ENCODE data around the gene NOXRED1. TPM values are rescaled to one million over a fixed set of nuclear protein-coding genes. Genes with fewer than 3 reads are reported as not detected.
"Not testable (repeated sequence)": the region's sequence is repeated elsewhere in the genome, so short reads cannot be mapped to it uniquely, and the experiment has no call there.

NOXRED1 gene
- total RNA-seq, 6 experiments from 2014 or later, result 0.09 to 0.33 (median 0.25) TPM; not detected in 3

GRCh38 chr14:77421201-77421600, 2.1 kb downstream of the NOXRED1 start:
- H3K9me3 Mint-ChIP-seq, result peaks cover 16% of the 10 kb centered on the region
- peaks cover 12% of the 10 kb centered on the region for H3K4me1 Mint-ChIP-seq (ENCODE audit: low read depth)
- TF ChIP-seq, protein P1, sequence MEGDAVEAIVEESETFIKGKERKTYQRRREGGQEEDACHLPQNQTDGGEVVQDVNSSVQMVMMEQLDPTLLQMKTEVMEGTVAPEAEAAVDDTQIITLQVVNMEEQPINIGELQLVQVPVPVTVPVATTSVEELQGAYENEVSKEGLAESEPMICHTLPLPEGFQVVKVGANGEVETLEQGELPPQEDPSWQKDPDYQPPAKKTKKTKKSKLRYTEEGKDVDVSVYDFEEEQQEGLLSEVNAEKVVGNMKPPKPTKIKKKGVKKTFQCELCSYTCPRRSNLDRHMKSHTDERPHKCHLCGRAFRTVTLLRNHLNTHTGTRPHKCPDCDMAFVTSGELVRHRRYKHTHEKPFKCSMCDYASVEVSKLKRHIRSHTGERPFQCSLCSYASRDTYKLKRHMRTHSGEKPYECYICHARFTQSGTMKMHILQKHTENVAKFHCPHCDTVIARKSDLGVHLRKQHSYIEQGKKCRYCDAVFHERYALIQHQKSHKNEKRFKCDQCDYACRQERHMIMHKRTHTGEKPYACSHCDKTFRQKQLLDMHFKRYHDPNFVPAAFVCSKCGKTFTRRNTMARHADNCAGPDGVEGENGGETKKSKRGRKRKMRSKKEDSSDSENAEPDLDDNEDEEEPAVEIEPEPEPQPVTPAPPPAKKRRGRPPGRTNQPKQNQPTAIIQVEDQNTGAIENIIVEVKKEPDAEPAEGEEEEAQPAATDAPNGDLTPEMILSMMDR (IDR thresholded peaks at IDR 0.05), result no peak
- no peak overlapping the region for H3K4me3 Mint-ChIP-seq
- DNase-seq, result peak; percentile 6
- no peaks in the 10 kb centered on the region for H3K27me3 Mint-ChIP-seq (ENCODE audit: insufficient read depth)
- peaks cover 30% of the 10 kb centered on the region for H3K36me3 Mint-ChIP-seq (ENCODE audit: low read depth)
- H3K27ac Mint-ChIP-seq, result peak overlapping the region; percentile 32; the same call in 1 of the 2 replicates

GRCh38 chr14:77416836-77417235, 6.5 kb downstream of the NOXRED1 start:
- Mint-ChIP-seq H3K27me3 (ENCODE audit: insufficient read depth) (no peaks in the 10 kb centered on the region; the same call in 1 of the 2 replicates), H3K4me1 (ENCODE audit: low read depth) (peaks cover 10% of the 10 kb centered on the region), H3K9me3 (peaks cover 16% of the 10 kb centered on the region), H3K4me3 (no peak overlapping the region), H3K27ac (no peak overlapping the region), H3K36me3 (ENCODE audit: low read depth) (peaks cover 8% of the 10 kb centered on the region)
- DNase-seq, result no peak
- TF ChIP-seq, protein P1 (IDR thresholded peaks at IDR 0.05), result no peak

- not testable (repeated sequence) for DNase-seq; H3K4me3 Mint-ChIP-seq; H3K27ac Mint-ChIP-seq; H3K36me3 Mint-ChIP-seq (ENCODE audit: low read depth); H3K4me1 Mint-ChIP-seq (ENCODE audit: low read depth); H3K27me3 Mint-ChIP-seq (ENCODE audit: insufficient read depth)
- H3K9me3 Mint-ChIP-seq, result peaks cover 16% of the 10 kb centered on the region
Measured at GRCh38 chr14:77416098-77416497, 7.2 kb downstream of the NOXRED1 start.

DNA sequence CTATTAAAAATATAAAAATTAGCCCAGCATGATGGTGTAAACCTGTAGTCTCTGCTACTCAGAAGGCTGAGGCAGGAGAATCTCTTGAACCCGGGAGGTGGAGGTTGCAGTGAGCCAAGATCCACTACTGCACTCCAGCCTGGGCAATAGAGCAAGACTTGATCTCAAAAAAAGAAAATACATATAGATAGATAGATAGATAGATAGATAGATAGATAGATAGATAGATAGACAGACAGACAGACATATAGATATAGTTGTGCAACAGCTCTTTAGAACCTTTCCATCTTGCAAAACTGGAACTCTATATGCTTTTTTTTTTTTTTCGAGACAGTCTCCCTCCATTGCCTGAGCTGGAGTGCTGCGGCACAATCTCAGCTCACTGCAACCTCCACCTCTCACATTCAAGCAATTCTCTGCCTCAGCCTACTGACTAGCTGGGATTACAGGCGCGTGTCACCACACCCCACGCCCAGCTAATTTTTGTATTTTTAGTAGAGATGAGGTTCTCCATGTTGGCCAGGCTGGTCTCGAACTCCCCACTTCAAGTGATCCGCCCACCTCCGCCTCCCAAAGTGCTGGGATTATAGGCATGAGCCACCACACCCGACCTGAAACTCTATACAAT, 7.8 kb downstream of the NOXRED1 start:
- peaks cover 16% of the 10 kb centered on the region for H3K9me3 Mint-ChIP-seq
- not testable (repeated sequence) for H3K27ac Mint-ChIP-seq; H3K36me3 Mint-ChIP-seq (ENCODE audit: low read depth); H3K4me1 Mint-ChIP-seq (ENCODE audit: low read depth); H3K4me3 Mint-ChIP-seq; DNase-seq; H3K27me3 Mint-ChIP-seq (ENCODE audit: insufficient read depth)

GRCh38 chr14:77409131-77409533, 14.2 kb downstream of the NOXRED1 start:
- H3K4me3 Mint-ChIP-seq, result no peak overlapping the region
- DNase-seq, result no peak
- TF ChIP-seq, protein P1 (IDR thresholded peaks at IDR 0.05), result peak; percentile 44; the same call in 1 of the 2 replicates
- H3K27ac Mint-ChIP-seq, result no peak overlapping the region
- H3K9me3 Mint-ChIP-seq, result no peaks in the 10 kb centered on the region
- no peaks in the 10 kb centered on the region for H3K36me3 Mint-ChIP-seq (ENCODE audit: low read depth)
- peaks cover 3% of the 10 kb centered on the region for H3K27me3 Mint-ChIP-seq (ENCODE audit: insufficient read depth)
- no peaks in the 10 kb centered on the region for H3K4me1 Mint-ChIP-seq (ENCODE audit: low read depth)

- H3K27ac Mint-ChIP-seq, result no peak overlapping the region
- no peak for DNase-seq
- H3K27me3 Mint-ChIP-seq (ENCODE audit: insufficient read depth), result peaks cover 3% of the 10 kb centered on the region
- TF ChIP-seq, protein P1 (IDR thresholded peaks at IDR 0.05), result no peak
- H3K36me3 Mint-ChIP-seq (ENCODE audit: low read depth), result no peaks in the 10 kb centered on the region
- no peaks in the 10 kb centered on the region for H3K4me1 Mint-ChIP-seq (ENCODE audit: low read depth)
- H3K4me3 Mint-ChIP-seq, result no peak overlapping the region
- no peaks in the 10 kb centered on the region for H3K9me3 Mint-ChIP-seq
Measured at GRCh38 chr14:77407158-77407557, 16.2 kb downstream of the NOXRED1 start.
